WERI-Rb-1 (cell line): ENCODE results near the gene HOMER1.

Experiments used
- DNase-seq: peaks from one replicate; pipeline ENCODE4 v3.0.0-alpha.2; 2020
- H3K27ac ChIP-seq: fragments of 250-450 bp; sonication (Bioruptor Pico); 2 replicates; pipeline ENCODE4 v1.5.1; 2020; ENCODE audit warnings: mild to moderate bottlenecking, moderate library complexity
- H3K27me3 ChIP-seq: fragments of 250-450 bp; sonication (Bioruptor Pico); 2 replicates; pipeline ENCODE4 v1.5.1; 2021; ENCODE audit warnings: mild to moderate bottlenecking, low read depth, moderate library complexity; ENCODE audit not compliant: insufficient read depth, severe bottlenecking
- H3K36me3 ChIP-seq: fragments of 250-450 bp; sonication (Bioruptor Pico); 2 replicates; pipeline ENCODE4 v1.5.1; 2020; ENCODE audit warnings: mild to moderate bottlenecking, moderate library complexity
- H3K4me3 ChIP-seq: 2 replicates; pipeline ENCODE4 v1.5.1; 2011; ENCODE audit warnings: low read depth, mild to moderate bottlenecking, control low read depth, low read length
- H3K9me3 ChIP-seq: fragments of 250-450 bp; sonication (Bioruptor Pico); 2 replicates; pipeline ENCODE4 v1.5.1; 2021; ENCODE audit warnings: mild to moderate bottlenecking, moderate library complexity; ENCODE audit not compliant: severe bottlenecking
- TF ChIP-seq, protein P1 (sequence below): IDR thresholded peaks from 2 replicates; pipeline ENCODE4 v1.5.1; 2011; ENCODE audit warnings: low read depth, mild to moderate bottlenecking, control low read depth, inconsistent platforms, low read length

The HOMER1 gene

DNA sequence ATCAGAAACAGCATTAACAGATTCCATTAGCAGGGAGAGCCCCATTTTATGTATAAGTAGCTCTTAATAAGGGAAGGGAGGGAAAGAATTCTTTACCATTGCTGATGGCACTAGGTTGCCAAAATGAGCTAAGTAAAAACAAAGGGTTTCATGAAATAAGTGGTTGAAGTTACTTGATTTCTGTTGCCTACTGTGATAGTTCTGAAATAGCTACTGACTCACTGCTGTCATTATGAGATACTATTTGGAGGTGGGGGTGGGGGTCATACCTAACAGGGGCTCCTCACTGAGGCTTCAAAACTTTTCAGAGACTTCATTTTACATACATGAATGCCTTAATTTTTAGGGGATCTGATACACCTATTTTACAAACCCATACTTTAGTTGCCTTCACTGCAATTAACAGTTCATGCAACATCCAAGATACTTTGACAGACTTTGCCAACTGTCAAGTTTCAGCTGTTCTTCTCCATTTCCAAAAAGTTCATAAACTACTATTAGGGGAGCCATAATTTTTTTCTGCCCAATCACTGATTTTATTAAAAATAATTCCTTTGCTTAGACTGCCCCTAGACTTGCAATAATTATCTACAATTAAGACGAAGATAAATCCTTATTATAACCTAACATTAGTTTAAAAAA is 4.6 kb downstream of the HOMER1 start:
- H3K9me3 ChIP-seq, result no peaks in the 10 kb centered on the region
- TF ChIP-seq, protein P1, sequence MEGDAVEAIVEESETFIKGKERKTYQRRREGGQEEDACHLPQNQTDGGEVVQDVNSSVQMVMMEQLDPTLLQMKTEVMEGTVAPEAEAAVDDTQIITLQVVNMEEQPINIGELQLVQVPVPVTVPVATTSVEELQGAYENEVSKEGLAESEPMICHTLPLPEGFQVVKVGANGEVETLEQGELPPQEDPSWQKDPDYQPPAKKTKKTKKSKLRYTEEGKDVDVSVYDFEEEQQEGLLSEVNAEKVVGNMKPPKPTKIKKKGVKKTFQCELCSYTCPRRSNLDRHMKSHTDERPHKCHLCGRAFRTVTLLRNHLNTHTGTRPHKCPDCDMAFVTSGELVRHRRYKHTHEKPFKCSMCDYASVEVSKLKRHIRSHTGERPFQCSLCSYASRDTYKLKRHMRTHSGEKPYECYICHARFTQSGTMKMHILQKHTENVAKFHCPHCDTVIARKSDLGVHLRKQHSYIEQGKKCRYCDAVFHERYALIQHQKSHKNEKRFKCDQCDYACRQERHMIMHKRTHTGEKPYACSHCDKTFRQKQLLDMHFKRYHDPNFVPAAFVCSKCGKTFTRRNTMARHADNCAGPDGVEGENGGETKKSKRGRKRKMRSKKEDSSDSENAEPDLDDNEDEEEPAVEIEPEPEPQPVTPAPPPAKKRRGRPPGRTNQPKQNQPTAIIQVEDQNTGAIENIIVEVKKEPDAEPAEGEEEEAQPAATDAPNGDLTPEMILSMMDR, result no peak
- H3K4me3 ChIP-seq, result no peak overlapping the region
- no peak for DNase-seq
- no peaks in the 10 kb centered on the region; the same call in 1 of the 2 replicates for H3K36me3 ChIP-seq
- H3K27ac ChIP-seq, result no peak overlapping the region
- H3K27me3 ChIP-seq, result no peaks in the 10 kb centered on the region

GRCh38 chr5:79508794-79509193 is 5.1 kb downstream of the HOMER1 start:
- Histone ChIP-seq H3K9me3 (no peaks in the 10 kb centered on the region), H3K27ac (no peak overlapping the region), H3K36me3 (no peaks in the 10 kb centered on the region; the same call in 1 of the 2 replicates), H3K27me3 (no peaks in the 10 kb centered on the region), H3K4me3 (no peak overlapping the region)
- TF ChIP-seq, protein P1, result no peak
- no peak for DNase-seq

DNA sequence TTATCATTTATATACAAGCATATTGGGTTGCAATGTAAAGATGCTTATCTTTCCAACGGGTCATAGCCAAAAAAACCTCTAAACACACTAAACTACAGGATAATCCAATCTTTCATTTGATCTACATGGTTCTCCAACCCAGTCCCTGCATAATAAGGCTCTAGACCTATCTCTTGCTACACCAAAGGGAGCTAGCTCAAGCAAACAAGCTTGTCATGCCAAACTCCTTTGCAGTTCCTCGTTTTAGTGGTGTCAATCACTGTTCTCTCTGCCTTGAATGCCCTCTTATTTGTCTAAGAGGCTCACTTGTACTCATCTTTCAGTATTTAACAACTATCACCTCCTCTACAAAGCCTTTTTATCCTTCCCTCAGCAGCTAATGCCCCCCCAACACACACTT is 5.6 kb downstream of the HOMER1 start:
- Histone ChIP-seq H3K27me3 (no peaks in the 10 kb centered on the region), H3K4me3 (no peak overlapping the region), H3K36me3 (no peaks in the 10 kb centered on the region), H3K9me3 (no peaks in the 10 kb centered on the region), H3K27ac (no peak overlapping the region)
- DNase-seq, result no peak
- TF ChIP-seq, protein P1, result no peak

- TF ChIP-seq, protein P1, result no peak
- no peak overlapping the region for H3K4me3 ChIP-seq
Observed at GRCh38 chr5:79507251-79508205, 6.4 kb downstream of the HOMER1 start.

DNA sequence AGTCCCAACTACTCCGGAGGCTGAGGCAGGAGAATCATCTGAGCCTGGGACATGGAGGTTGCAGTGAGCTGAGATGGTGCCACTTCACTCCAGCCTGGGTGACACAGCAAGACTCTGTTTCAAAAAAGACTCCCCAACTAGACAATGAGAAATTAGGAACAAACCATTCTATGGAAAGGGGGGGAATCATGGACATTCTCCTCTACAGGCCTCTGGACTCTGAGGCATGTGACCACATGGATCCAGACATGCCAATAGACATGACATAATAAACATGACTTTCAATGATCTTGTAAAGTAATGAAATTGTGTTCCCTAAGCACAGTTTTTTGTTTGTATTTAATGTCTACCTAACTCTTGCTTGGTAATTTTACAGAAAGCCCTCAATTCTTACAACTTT is 8.8 kb downstream of the HOMER1 start:
- Histone ChIP-seq H3K9me3 (no peaks in the 10 kb centered on the region), H3K4me3 (no peak overlapping the region), H3K27ac (no peak overlapping the region), H3K36me3 (no peaks in the 10 kb centered on the region), H3K27me3 (no peaks in the 10 kb centered on the region)
- TF ChIP-seq, protein P1, result no peak
- DNase-seq, result no peak

More at GRCh38 chr5:79507251-79508205, 6.4 kb downstream of the HOMER1 start:
- DNase-seq, result no peak
- Histone ChIP-seq H3K27me3 (no peaks in the 10 kb centered on the region), H3K9me3 (no peaks in the 10 kb centered on the region), H3K27ac (no peak overlapping the region), H3K36me3 (no peaks in the 10 kb centered on the region)
